UCSD-AML1 (cell line): ENCODE data around the gene TAX1BP1.

Experiments used
- DNase-seq: peaks from one replicate; lab custom pipeline; 2025; ENCODE audit not compliant: unreplicated experiment; lab: John Stamatoyannopoulos, UW

Gene TAX1BP1

GRCh38 chr7:27875061-27875460 lies 135.1 kb downstream of the TAX1BP1 start:
- no peak for DNase-seq

GRCh38 chr7:27875832-27876231 lies 135.9 kb downstream of the TAX1BP1 start:
- no peak for DNase-seq

GRCh38 chr7:27876756-27877155 lies 136.8 kb downstream of the TAX1BP1 start:
- DNase-seq: no peak
